Natural killer cell (primary cell): Measurements from ENCODE around the gene POLR2I. TPM values are rescaled to one million over a fixed set of nuclear protein-coding genes. Genes with fewer than 3 reads are reported as not detected.

Experiments
- ATAC-seq, 3 donors: fragments of 150-1000 bp in 2 of 3; fragments of 200-7000 bp in 1 of 3; cut with Tn5 transposase; 1 replicate in 1 of 3; 2 replicates in 2 of 3; pipeline ENCODE4 v1.10.0; 2021; ENCODE audit warnings: mild to moderate bottlenecking in 2 of 3, moderate library complexity in 2 of 3
- DNase-seq, 2 donors: peaks; one replicate each; pipeline versions ENCODE4 v3.0.0 to v3.0.0-alpha.2; 2013 to 2021; ENCODE audit warnings: mixed read lengths in 1 of 2
- H3K27ac ChIP-seq: one replicate; pipeline ENCODE4 v1.5.1; 2013; ENCODE audit warnings: mild to moderate bottlenecking, low read length
- H3K27me3 ChIP-seq: one replicate; pipeline ENCODE4 v1.6.1; 2013; ENCODE audit warnings: low read length; ENCODE audit not compliant: control insufficient read depth, insufficient read depth
- H3K36me3 ChIP-seq: one replicate; pipeline ENCODE4 v1.6.1; 2013; ENCODE audit warnings: low read length; ENCODE audit not compliant: control insufficient read depth, insufficient read depth
- H3K4me1 ChIP-seq: one replicate; pipeline ENCODE4 v1.6.1; 2013; ENCODE audit warnings: low read length; ENCODE audit not compliant: control insufficient read depth, insufficient read depth
- H3K4me3 ChIP-seq: one replicate; pipeline ENCODE4 v1.5.1; 2013; ENCODE audit warnings: low read length
- H3K9me3 ChIP-seq: one replicate; pipeline ENCODE4 v1.6.1; 2013; ENCODE audit warnings: low read length; ENCODE audit not compliant: control insufficient read depth, insufficient read depth
- H3K27ac Mint-ChIP-seq, 2 donors: one replicate each; pipeline ENCODE4 v1.8.0; 2022; ENCODE audit warnings: mild to moderate bottlenecking in 2 of 2, mixed read lengths in 2 of 2, moderate library complexity in 1 of 2
- H3K27me3 Mint-ChIP-seq, 2 donors: one replicate each; pipeline ENCODE4 v1.8.0; 2022; ENCODE audit warnings: low read depth in 2 of 2, mixed read lengths in 2 of 2
- H3K36me3 Mint-ChIP-seq: one replicate; pipeline ENCODE4 v1.8.0; 2022; ENCODE audit warnings: mixed read lengths
- H3K4me1 Mint-ChIP-seq, 2 donors: one replicate each; pipeline ENCODE4 v1.8.0; 2022; ENCODE audit warnings: mixed read lengths in 2 of 2
- H3K4me3 Mint-ChIP-seq: one replicate; pipeline ENCODE4 v1.8.0; 2022; ENCODE audit warnings: mild to moderate bottlenecking, moderate library complexity, mixed read lengths
- H3K9me3 Mint-ChIP-seq, 2 donors: one replicate each; pipeline ENCODE4 v1.8.0; 2022; ENCODE audit warnings: mixed read lengths in 2 of 2
- CTCF ChIP-seq: fragments of 200-600 bp; IDR thresholded peaks from one replicate; pipeline ENCODE4 v1.8.0; 2022; ENCODE audit warnings: antibody characterized with exemption
- WGBS: methylation state at CpG from one replicate; pipeline ENCODE4 v1.1.7; 2013; ENCODE audit warnings: missing lambda C conversion rate; ENCODE audit not compliant: insufficient coverage; 5-methylcytosine and 5-hydroxymethylcytosine counted together
- intact Hi-C: fragments of 100-400 bp; cut with micrococcal nuclease; formaldehyde crosslinking; loops from one replicate; pipeline ENCODE4 v1.14.2; 2022
- total RNA-seq, 4 donors: library from RNA; stranded (reverse); fragments of 120-200 nt in 1 of 4; gene quantifications; one replicate each; pipeline versions ENCODE4 v1.2.3 to v1.2.4, GENCODE V29; 2013 to 2022

POLR2I gene
- 10 to 100 TPM; 26.6 to 33.4 (median 31.8) TPM for total RNA-seq
- 28.5 TPM for total RNA-seq (2013)

GRCh38 chr19:36114721-36115452, at the start of gene POLR2I:
TSS of gene POLR2I (minus strand) at chr19:36114875. CDS start at chr19:36114856, 19 bp downstream.
- peak within 1 kb of the TSS; percentile 95 to 99 for H3K27ac Mint-ChIP-seq

GRCh38 chr19:36163813-36164212, 49.1 kb upstream of the POLR2I start:
- no peaks in the 10 kb centered on the region for H3K36me3 ChIP-seq
- TF ChIP-seq CTCF: no peak
- H3K27ac ChIP-seq: no peak overlapping the region
- Mint-ChIP-seq H3K27ac (no peak overlapping the region), H3K4me3 (no peak overlapping the region), H3K4me1 (no peaks in the 10 kb centered on the region), H3K9me3 (no peaks in the 10 kb centered on the region), H3K27me3 (no peaks in the 10 kb centered on the region), H3K36me3 (no peaks in the 10 kb centered on the region)
- no peaks in the 10 kb centered on the region for H3K4me1 ChIP-seq
- no peak overlapping the region for H3K4me3 ChIP-seq
- WGBS: 95% methylated on average over 12 of the region's 12 CpGs
- no peaks in the 10 kb centered on the region for H3K9me3 ChIP-seq
- DNase-seq (no peak), ATAC-seq (no peak)
- intact Hi-C loops: no loop called here
- no peaks in the 10 kb centered on the region for H3K27me3 ChIP-seq

More at GRCh38 chr19:36114721-36115452, at the start of gene POLR2I:
- Mint-ChIP-seq H3K27me3 (no peaks in the 10 kb centered on the region), H3K9me3 (no peaks in the 10 kb centered on the region), H3K36me3 (no peaks in the 10 kb centered on the region), H3K4me3 (peak within 1 kb of the TSS; percentile 90), H3K4me1 (peaks cover 32 to 53% of the 10 kb centered on the region in 2 donors)
- peak; percentile 78 to 92 (median 84) for ATAC-seq
- no peak for TF ChIP-seq CTCF
- Histone ChIP-seq H3K27me3 (no peaks in the 10 kb centered on the region), H3K4me1 (peaks cover 29% of the 10 kb centered on the region), H3K9me3 (no peaks in the 10 kb centered on the region), H3K36me3 (peaks cover 32% of the 10 kb centered on the region), H3K4me3 (peak within 1 kb of the TSS; percentile 78), H3K27ac (peak within 1 kb of the TSS; percentile 93)
- intact Hi-C loops: loop anchor here (1.0 to 10.0 kb wide), 6 partner anchors 12 to 368 kb away; partner anchors contain the start of genes LIN37, PSENEN, SDHAF1 and THAP8
- DNase-seq: peak; percentile 96 to 99
- under 1% methylated on average over 60 of the region's 60 CpGs for WGBS

DNA sequence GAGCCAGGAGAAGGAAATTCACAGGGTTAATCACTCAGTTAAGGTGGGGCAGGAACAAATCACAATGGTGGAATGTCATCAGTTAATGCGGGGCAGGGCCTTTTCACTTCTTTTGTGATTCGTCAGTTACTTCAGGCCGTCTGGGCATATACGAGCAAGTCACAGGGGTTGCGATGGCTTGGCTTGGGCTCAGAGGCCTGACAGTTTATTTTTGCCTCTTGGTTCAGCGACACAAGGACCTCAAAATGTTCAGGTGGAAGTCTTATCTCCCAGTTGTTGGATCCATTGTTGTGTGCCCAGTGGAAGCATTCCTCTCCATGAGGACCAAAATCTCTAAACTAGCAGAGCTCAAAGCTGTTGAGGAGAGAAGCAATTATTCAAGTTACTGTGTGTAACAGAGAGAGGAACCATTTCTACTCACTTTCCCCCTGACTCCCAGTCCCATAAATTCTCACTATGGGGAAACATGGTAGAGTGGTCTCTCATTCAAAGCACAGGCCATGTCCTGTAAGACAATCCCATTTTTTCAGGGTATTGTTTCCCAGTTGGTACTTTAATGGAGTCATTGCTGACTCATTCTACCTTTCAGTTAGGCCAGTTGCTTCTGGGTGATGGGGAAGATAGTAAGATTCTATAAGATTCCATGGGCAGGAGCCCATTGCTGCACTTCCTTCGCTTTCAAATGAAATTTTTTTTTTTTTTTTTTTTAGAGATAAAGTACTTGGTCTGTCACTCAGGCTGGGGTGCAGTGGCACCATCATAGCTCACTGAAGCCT, 46.3 kb upstream of the POLR2I start:
- Mint-ChIP-seq H3K4me1 (peaks cover 0 to 5% of the 10 kb centered on the region in 2 donors), H3K27me3 (no peaks in the 10 kb centered on the region), H3K27ac (no peak overlapping the region), H3K4me3 (no peak overlapping the region), H3K36me3 (no peaks in the 10 kb centered on the region), H3K9me3 (no peaks in the 10 kb centered on the region)
- H3K4me1 ChIP-seq: no peaks in the 10 kb centered on the region
- H3K27ac ChIP-seq: no peak overlapping the region
- H3K36me3 ChIP-seq: no peaks in the 10 kb centered on the region
- H3K4me3 ChIP-seq: no peak overlapping the region
- DNase-seq: no peak
- no peaks in the 10 kb centered on the region for H3K27me3 ChIP-seq
- ATAC-seq: no peak
- no peak for TF ChIP-seq CTCF
- 98% methylated on average over 7 of the region's 7 CpGs for WGBS
- intact Hi-C loops: no loop called here
- H3K9me3 ChIP-seq: no peaks in the 10 kb centered on the region
